Stimulated activated CD8-positive, alpha-beta memory T cell treated with anti-CD3 and anti-CD28 coated beads, Interleukin-12 subunit alpha, Interleukin-12 subunit beta, amount 100 ng/mL, for 4 hours (primary cell): ENCODE results near the gene WNK1.
"Not testable (repeated sequence)": the region's sequence is repeated elsewhere in the genome, so short reads cannot be mapped to it uniquely, and the experiment has no call there.

Experiments used
- DNase-seq: peaks from one replicate; pipeline ENCODE4 v3.0.0-alpha.2; 2020; ENCODE audit warnings: low read depth

Gene WNK1

DNA sequence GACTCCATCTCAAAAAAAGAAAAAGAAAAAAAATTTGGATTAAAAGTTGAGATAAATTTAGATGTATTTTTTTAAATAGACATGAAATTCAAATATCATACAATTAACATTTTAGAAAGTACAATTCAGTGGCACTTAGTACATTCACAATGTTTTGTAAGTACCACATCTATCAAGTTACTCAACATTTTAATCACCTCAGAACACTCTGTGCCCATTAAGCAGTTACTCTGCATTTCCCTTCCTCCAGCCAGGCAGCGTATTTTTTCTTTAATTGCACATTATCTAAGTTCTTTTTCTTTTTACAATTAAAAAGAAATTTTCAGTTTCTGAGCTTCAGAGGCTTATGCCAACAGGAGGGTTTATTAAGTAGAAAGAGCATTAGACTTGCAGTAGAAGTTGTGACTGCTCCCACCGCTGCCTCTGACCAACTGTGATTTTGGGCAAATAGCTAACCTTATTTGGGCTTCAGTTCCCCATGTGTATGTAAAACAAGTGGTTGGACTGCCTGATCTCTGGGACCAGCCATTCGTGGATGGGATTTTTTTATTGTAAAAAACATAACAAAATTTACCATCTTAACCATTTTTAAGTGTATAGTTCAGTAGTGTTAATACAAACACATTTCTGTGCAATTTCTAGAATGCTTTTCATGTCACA is 65.7 kb downstream of the WNK1 start:
- DNase-seq = no peak

DNA sequence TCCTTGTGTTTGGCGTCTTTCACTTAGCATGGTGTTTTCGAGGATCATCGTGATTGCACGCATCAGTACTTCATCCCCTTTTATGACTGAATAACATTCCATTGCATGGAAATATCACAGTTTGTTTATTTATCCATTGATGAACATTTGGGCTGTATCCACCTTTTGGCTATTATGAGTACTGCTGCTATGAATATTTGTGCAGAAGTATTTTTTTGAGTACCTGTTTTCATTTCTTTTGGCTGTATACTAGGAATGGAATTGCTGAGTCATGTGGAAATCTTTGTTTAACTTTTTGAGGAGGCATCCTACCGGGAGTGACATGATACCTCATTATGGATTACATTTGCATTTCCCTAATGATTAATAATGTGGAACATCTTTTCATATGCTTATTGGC is 66.4 kb downstream of the WNK1 start:
- DNase-seq = no peak

DNA sequence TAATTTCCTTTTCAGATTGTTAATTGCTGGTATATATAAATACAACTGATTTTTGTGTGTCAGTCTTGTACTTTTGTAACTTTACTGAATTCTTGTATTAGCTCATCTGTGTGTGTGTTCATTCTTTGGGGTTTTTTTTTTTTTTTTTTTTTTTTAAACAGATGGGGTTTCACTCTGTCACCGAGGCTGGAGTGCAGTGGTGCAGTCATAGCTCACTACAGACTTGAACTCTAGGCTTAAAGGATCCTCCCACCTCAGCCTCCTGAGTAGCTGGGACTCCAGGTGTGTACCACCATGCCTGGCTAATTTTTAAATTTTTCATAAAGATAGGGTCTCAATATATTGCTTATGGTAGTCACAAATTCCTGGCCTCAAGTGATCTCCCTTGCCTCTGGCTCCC is 68.0 kb downstream of the WNK1 start:
- no peak for DNase-seq

- DNase-seq = no peak
Observed at GRCh38 chr12:823028-823698, 70.8 kb downstream of the WNK1 start.

GRCh38 chr12:826331-826730 is 74.0 kb downstream of the WNK1 start:
- DNase-seq = no peak

- DNase-seq = no peak
Observed at GRCh38 chr12:828726-829395, 76.5 kb downstream of the WNK1 start.

DNA sequence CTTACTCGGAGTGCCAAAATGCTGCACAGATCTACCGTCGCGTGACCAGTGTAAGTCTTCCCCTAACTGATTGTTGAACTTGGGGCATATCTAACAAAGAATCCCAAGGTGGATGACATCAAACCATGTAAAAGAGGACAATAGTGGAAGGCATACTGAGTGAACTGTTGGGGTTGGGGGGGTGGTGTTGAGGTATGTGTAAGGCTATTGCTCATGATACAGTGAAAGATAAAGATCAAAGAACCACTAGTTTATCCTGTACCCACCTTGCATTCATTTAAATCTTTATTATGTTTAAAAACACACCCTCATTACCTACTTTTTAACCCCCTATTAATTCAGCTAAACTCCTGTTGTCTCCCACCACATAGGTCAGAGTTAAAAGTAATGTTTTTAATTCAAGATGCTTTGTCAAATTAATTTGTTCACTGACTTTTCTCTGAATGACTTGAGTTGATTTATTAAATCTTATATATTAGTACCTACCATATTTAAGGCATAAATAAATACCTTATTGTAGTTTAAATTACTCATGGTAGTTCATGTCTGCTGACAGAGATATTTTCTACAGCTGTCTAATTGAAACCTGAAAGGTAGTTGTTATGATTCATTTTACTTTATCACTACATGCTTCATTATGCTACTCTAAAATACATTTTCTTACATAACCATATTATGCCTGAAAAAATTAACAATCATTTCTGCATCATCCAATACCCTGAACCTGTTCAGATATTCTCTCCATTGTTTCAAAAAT is 77.9 kb downstream of the WNK1 start:
- no peak for DNase-seq

DNA sequence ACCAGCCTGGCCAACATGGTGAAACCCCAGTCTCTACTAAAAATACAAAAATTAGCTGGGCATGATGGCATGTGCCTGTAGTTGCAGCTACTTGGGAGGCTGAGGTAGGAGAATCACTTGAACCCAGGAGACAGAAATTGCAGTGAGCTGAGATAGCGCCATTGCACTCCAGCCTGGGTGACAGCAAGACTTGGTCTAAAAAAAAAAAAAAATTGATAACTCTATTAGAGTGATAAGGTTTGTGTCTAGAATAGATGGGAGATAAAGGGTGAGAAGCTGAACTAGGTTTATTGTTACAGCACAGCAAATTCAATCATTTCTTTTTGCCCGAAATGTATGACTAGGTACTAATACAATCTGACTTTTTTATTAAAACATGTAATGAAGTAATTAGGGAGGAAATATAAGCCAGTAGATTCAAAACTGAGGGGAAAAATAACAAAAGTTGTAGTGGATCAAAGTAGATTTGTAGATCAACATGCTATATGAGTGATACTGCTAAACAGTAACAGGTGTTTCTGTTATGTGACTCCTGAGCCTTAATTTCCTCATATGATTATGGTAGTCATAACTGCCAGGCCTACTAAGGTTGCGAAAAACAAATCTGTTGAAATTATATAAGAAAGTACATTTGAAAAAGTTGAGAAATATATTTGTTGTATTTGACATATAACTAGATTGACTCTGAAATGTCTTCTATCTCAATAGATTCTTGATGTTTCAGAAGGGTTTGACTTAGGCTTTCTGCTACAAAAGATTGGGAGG is 83.6 kb downstream of the WNK1 start:
- DNase-seq = no peak

- no peak for DNase-seq
Observed at GRCh38 chr12:836952-837351, 84.6 kb downstream of the WNK1 start.

- DNase-seq = no peak
Observed at GRCh38 chr12:837548-837947, 85.2 kb downstream of the WNK1 start.

DNA sequence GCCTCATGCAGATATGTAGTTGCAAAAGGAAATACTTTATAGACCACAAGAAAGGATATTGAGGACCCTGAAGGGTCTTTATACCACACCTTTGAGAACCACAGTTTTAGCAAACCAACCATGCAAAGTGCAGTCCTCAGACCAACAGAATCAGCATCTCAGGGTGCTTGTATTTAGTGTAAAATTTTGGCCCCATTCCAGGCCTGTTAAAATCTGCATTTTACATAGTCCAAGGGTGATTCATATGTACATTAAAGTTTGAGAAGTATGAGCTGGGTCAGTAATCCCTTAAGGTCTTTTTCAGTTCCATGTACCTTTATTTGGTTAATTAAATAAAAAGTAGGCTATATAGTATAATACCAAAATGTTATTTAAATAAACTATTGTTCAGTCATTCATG is 91.2 kb downstream of the WNK1 start:
- DNase-seq = no peak

GRCh38 chr12:846421-846820 is 94.0 kb downstream of the WNK1 start:
- no peak for DNase-seq

DNA sequence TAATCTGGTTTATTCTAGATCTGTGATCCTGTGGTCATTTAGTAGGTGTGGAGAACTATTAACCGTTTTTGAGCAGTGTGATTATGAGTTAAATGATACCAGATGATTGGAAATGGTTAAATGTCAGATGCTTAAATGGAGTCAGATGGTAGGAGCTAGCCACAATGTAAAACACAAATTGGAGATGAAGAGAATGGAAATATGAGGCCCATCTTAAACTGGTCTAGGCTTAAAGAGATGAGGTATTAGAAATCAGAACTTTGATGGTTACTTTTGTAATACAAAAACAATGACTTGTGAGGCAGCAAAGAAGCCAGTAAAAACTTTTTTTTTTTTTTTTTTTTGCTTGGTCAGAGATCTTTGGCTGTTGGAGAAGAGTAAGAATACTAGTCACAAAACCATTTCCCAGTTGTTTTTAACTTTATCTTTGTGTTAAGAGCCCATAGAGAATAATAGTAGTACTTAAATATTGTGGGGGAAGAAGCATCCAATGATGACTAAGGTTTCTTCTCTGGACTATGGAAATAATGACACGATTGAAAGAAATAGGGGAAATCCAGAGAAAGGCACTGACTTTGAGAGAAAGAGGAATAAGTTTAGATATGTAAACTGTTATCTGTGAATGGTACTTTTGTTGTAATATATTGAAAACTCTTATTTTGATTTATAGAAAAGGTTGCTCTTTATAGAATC is 95.9 kb downstream of the WNK1 start:
- no peak for DNase-seq

GRCh38 chr12:848882-849527 is 96.6 kb downstream of the WNK1 start:
- no peak for DNase-seq

- DNase-seq = not testable (repeated sequence)
Observed at GRCh38 chr12:849733-850437, 97.5 kb downstream of the WNK1 start.

DNA sequence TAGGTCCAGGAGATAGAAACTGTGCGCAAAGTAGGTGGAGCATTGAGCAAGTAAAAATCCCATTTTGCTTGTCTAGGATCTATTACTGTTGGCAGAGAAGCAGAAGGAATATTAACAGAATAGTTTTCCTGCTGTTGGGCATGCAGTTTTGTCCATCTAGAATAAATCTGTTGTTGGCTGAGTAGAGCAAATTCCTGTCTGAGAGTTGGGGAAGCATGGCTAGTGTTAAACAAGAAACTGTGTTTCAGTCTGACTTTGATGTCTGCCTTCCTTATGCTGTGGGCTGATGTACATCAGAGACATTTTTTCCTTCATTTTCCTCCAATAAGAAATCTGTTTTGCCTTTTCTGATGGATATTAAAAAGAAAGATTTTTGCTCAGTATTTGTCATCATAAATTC is 99.0 kb downstream of the WNK1 start:
- DNase-seq = no peak

GRCh38 chr12:851913-852312 is 99.5 kb downstream of the WNK1 start:
- no peak for DNase-seq

DNA sequence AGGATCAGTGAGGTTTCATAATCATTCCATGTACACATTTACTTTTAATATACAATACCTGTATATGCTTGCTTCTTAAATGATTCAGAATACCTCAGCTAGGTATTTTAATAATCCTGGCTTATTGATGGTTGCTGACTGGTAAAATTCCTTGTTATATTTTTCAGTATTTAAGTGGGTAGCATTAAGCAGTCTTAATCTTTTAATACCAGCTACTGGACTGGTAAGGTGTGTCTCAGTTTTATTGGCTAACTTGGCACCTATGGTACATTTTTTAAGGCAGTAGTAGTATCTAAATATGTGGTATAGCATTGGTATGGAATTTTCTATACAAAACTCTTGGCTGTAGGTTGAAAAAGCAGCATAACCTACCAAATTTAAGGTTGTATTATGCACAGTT is 100.5 kb downstream of the WNK1 start:
- DNase-seq = no peak

GRCh38 chr12:857611-858010 is 105.2 kb downstream of the WNK1 start:
- DNase-seq = no peak

DNA sequence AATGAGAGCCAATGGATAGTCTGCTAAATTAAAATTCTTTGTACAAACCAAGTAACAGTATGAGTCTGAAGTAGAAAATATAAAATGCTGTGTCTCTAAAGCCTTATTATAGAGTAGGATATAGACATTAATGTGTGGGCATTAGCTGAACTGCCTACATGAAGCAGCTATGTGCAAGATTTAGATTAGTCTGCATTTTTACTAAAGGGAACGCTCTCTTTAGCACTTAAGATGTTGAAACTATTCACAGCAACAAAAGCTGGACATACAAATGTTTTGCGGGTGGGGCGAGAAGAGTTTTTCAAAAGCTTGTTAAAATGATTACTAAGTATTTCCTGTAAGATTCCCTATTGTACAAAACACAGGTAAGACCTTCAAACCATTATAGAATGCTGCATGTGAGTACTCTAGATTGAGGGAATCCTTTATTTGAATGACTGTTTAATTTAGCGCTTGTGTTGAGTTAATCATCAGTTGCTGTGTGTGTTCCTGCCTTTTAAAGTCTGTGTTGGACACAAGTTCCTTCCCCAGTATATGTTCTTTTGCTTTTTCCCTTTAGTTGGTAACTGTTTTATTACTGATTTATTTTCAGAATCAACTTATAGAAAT is 110.0 kb downstream of the WNK1 start:
- DNase-seq = no peak
